Renal pelvis (tissue), 4 donors: ENCODE data around the gene KLF14. TPM values are rescaled to one million over a fixed set of nuclear protein-coding genes. Genes with fewer than 3 reads are reported as not detected.
A peak's percentile ranks its signal among the peaks of the same experiment; 100 is the strongest.
"Not testable (repeated sequence)": the region's sequence is repeated elsewhere in the genome, so short reads cannot be mapped to it uniquely, and the experiment has no call there.

Source experiments
- DNase-seq: peaks from one replicate; pipeline ENCODE4 v3.0.0-alpha.2; 2013
- polyA plus RNA-seq, 3 donors: library from polyadenylated mRNA; unstranded; fragments of 120-200 nt; gene quantifications; one replicate each; pipeline ENCODE4 v1.2.1, GENCODE V29; 2013; ENCODE audit not compliant: insufficient read length in 3 of 3

Gene KLF14
- polyA plus RNA-seq, 3 donors, result 0.46 to 0.74 (median 0.47) TPM

DNA sequence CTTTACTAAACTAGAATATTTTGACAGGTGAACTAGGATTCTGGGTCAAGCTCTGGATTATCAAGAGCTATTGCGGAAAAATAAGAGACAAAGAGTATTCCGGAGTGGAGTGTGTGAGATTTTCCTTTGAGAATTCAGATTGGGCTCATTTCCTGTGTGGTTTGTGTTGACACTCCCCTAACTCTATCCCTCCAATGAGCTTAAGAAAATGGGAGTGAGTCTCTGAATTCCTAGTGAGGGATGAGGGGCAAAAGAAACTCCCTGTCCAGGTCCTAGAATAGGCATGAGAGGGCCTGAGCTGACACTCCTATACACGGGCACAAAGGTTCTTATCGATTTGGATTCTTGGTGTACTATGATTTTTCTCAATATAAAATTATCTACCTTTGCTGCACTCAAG lies 10.2 kb downstream of the KLF14 start:
- no peak for DNase-seq

DNA sequence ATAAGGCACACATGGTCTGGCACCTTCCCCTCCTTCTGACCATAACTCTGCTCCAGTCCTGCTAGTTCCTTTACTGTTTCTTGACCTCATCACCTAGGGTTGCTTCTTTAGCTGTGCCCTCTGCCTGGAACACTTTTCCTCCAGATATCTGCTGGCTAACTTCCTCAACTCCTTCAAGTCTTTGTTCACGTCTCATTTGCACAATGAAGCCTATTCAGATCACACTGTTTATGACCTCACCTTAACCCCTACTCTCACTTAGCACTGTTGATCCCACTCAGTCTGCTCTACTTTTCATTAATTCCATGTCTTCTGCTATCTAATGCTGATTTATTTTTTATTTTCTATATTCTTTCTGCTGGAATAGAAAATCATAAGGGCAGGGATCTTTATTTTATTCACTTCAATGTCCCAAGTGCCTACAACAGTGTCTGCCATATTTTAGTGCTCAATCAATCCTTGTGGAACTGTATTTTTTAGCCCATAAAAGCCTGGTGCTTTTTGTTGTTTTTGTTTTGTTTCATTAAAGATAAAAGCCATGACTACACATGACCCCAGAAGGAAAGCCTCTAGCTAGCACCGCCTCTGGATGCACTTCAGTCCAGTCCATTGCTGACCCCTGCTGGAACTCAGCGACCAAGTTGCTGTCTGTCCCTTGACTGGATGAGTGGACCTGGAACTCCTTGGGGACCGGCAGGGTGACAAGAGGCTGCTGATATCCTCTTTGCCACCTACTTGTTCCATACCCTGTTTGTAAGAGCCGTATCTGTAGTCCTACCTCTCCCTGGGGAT lies 12.3 kb downstream of the KLF14 start:
- peak; percentile 86 for DNase-seq

DNA sequence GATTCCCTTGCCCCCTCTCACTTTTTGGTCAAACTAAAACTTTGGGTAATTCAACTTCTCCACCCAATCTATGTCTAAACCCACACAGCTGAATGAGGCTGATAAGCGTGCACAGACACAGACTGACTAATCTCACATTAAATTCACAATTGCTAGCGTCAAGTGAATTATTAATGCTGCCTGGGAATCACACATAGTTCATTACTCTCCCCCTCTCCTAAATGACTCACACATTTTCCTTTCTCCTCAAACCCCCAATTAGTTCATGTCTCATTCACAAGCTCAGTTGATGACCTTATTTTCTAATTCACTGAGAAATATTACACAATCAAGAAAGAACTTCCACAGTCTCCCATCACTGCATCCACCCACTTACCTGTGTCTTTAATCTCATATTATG lies 14.5 kb downstream of the KLF14 start:
- no peak for DNase-seq

DNA sequence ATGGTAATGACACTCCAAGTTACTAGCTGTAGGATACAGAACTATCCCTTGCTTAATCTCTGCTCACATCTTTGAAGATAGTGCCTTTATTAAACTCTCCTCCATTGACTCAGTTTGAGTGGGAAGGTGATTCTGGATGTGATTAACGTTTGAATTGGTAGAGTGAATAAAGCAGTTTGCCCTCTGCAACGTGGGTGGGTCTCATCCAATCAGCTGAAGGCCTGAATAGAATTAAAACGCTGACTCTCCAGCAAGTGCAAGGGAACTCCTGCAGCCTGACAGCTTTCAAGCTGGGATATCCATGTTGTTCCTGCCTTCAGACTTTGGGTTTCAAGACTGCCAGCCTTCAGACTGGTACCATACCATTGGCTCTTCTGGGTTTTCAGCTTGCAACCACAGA lies 21.6 kb downstream of the KLF14 start:
- no peak for DNase-seq

DNA sequence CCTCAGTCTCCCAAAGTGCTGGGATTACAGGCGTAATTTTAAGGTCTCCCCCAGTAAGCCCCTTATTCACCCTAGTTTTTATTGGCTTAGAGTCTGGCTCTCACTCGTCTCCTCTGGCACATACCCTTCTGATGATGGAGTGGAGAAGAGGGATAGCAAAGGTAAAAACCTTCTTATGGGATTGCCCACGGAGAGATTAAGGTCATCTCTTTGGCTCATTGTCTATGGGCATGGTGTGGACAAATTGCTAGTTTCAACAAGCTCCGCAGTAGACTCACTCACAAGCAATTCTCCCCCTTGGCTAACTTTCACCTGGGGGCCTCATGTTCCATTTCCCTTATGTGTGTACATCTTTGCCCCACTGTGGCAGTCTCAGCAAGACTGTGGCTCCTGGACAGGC lies 25.2 kb downstream of the KLF14 start:
- DNase-seq, result no peak

DNA sequence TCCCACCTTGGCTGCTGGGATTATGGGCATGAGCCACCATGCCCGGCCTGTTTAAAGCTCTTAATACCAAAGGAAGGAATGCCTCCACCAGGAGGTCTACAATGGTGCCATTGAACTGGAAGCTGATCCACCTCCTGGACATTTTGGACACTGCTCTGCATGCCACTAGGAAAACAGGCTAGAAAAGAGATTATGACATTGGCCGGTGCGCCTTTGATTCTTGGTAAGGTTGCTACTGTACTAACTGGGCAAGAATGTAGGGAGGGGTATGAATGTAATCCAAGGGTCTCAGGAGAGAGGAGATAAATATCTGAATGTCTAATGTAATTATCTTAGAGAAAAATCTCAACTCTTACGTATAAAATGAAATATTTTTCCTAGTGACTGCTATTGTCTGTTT lies 26.0 kb downstream of the KLF14 start:
- DNase-seq, result no peak

DNA sequence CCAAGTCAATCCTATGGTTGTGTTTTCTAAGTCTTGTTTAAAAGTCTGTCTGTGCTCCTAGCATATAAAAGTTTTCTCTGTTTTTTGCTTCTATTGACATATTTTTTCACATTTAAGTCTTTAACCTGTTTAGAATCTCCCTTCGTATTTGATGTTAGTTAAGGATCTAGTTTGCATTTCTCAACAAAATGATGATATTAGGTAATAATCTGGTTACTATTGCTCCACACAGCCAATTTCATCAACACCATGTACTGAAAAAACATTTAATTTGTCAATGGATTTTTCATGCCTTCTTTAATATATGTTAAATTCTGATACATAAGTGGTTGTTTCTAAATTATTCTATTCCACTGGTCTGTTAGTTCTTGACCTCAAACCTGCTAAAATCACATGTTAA lies 30.2 kb downstream of the KLF14 start:
- no peak for DNase-seq

DNA sequence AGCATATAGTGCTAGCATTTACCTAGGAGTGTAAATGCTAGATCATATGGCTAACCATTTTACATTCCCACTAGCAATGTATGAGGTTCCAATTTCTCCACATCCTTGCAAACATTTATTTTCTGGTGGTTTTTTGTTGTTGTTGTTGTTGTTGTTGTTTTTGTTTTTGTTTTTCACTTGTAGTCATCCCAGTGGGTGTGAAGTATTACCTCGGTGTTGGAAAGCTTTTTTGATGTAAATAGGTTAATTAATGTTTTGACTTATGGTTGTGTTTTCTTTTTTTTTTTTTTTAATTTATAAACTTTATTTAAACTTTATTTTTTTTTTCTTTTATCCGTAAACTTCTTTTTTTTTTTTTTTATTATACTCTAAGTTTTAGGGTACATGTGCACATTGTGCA lies 32.4 kb downstream of the KLF14 start:
- DNase-seq, result no peak

DNA sequence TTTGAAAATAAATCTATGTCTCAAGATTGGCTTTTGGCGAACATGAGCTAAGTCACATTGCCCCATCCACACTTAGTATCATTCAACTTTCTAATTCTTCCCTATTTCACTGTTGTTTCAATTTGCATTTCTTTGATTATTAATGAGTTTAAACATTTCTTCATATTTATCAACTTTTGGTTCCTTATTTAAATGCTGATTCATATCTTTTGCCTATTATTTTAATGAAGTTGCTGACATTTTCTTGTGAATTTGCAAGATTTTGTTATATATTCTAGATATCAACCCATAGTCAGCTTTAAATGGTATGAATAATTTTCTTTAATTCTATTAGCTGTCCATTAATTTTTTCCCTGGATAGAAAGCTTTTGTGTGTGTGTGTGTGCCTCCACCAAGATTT lies 33.2 kb downstream of the KLF14 start:
- no peak for DNase-seq

DNA sequence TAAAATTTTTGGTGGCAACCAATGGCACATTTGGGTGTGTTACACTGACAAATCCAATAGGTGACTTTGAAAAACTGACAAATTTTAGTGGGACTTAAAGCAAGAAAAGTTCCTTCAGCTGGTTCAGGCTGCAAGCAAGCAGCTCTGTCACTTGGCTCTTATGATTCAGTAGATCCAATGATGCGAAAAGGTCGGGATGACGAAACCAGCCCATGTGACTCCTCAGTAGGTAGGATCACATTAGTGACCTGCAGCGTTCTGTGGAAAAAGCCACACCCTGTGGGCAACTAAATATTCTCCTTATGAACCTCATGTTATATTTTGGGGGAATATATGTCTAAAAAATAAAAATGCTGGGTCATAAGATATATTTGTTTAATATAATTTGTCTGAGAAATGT lies 34.3 kb downstream of the KLF14 start:
- DNase-seq, result no peak

DNA sequence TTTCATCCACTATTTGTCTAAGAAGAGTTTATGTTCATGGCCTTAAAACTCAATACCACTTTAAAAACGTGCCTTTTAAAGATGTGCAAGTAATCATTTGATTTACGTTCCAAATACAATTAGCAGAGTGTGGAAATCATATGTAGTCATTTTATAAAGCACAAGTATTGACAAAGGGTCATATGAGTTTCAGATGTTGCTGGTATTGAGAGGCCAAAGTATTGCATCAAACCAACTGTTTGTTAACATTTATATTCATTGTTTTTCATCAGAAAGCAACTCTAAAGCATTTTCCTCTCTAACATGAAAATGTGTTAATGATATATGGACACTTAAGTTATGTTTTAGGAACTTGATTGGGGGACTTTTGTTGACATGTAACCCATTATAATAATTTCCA lies 36.2 kb downstream of the KLF14 start:
- no peak for DNase-seq

DNA sequence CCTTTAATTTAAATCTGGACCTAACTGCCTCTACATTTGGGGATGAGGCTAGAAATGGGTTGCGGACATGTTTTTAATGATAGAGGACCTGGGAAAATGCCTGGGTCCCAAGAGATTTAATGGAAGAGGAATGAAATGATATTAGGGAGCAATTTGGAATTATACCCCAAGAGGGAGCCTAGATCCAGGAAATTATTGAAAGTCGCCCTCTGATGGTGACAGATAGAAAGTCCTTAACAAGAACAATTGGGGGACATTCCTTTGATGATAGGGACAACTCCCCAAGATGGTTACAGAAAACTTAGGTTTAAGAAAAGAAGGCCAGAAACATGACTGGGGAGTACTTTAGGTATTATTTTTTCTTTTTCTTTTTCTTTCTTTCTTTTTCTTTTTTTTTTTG lies 38.2 kb downstream of the KLF14 start:
- DNase-seq, result peak; percentile 20

DNA sequence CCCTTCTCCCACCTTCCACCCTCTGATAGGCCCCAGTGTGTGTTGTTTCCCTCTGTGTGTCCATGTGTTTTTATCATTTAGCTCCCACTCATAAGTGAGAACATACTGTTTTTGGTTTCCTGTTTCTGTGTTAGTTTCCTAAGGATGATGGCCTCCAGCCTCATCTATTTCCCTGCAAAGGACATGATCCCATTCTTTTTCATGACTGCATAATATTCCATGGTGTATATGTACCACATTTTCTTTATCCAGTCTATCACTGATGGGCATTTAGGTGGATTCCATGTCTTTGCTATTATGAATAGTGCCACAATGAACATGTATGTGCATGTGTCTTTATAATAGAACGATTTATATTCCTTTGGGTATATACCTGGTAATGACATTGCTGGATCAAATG lies 41.6 kb downstream of the KLF14 start:
- not testable (repeated sequence) for DNase-seq

DNA sequence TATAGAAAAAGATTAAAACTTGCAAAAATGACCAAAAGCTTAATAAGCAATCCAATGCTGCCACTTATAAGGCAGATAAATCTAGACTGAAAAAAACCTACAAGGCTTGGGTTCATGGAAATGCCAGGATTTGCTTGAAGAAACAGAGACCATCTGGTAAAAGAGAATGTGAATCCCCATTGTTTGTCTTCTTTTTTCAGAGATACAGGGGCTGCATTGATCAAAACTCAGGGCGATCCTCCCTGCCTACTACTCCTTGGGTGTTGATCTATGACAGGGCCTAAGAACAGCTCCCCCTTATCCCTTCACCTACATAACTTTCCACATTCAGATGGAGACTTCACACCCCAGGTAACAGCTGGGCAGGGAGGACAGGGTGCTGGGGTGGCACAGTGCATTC lies 44.3 kb downstream of the KLF14 start:
- no peak for DNase-seq

DNA sequence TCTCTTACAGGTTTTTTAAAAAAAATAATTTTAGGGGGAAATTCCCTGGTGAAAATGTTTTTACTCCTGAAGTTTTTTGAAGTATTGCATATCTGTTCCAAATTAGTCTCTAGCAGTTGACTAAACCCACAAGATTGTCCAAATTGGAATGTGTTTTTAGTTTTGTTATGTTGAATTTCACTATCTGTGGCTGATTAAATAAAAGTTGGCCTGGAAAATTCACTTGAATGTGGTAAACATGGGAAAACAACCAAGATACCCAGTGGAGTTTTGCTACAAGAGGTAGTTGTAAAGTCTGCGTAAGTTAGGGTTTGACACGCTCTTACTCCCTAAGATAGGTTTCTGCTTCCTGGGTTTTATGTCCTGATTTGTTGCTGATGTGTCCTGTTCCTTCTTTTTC lies 51.0 kb downstream of the KLF14 start:
- DNase-seq, result no peak

Other genes with a start within 250 kb of the KLF14 start
- gene MEST, start 242.1 kb downstream of the KLF14 start, polyA plus RNA-seq, result 100 to 1,000 TPM; 569 to 711 (median 619) TPM
- gene COPG2, start 65.5 kb downstream of the KLF14 start, polyA plus RNA-seq, result 10 to 100 TPM; 61.0 to 69.7 (median 63.3) TPM
- gene TSGA13, start 47.7 kb downstream of the KLF14 start, polyA plus RNA-seq, result not detected